HepG2 (cell line): ENCODE measurements around the gene EPN2. TPM values are rescaled to one million over a fixed set of nuclear protein-coding genes. Genes with fewer than 3 reads are reported as not detected.

ENCODE experiments used
- ATF7-NPFF ChIP-seq: sonication (generic); formaldehyde crosslinking; IDR thresholded peaks from 2 replicates; pipeline ENCODE4 v1.8.1; 2023; ENCODE audit warnings: mild to moderate bottlenecking, low read depth, missing genetic modification reagents, moderate library complexity
- BHLHE40 ChIP-seq: IDR thresholded peaks from 2 replicates; pipeline ENCODE4 v1.6.1; 2011; ENCODE audit warnings: low read length, improper control_type of control experiment
- GPN1 ChIP-seq: sonication (generic); formaldehyde crosslinking; IDR thresholded peaks from 2 replicates; pipeline ENCODE4 v1.5.1; 2020; ENCODE audit warnings: missing genetic modification reagents, borderline replicate concordance
- HMGA1 ChIP-seq: sonication (generic); formaldehyde crosslinking; conservative IDR thresholded peaks from 2 replicates; pipeline ENCODE4 v1.4.0; 2020; ENCODE audit warnings: missing genetic modification reagents
- KDM4B ChIP-seq: sonication (generic); formaldehyde crosslinking; IDR thresholded peaks from 2 replicates; pipeline ENCODE4 v1.4.0; 2020; ENCODE audit warnings: missing genetic modification reagents
- MXI1 ChIP-seq: IDR thresholded peaks from 3 replicates; pipeline ENCODE4 v1.6.1; 2012; ENCODE audit warnings: low read depth, low read length, inconsistent platforms, borderline replicate concordance
- NR2F1 ChIP-seq, 2 experiments: fragments of 450-650 bp in 1 of 2; formaldehyde crosslinking in 1 of 2; IDR thresholded peaks; 2 replicates each; pipeline versions ENCODE4 v1.5.0 to v1.6.1; 2016 to 2020; ENCODE audit warnings: mild to moderate bottlenecking in 1 of 2, missing compliant biosample characterization in 1 of 2, missing genetic modification reagents in 1 of 2, moderate library complexity in 1 of 2
- PAF1 ChIP-seq: IDR thresholded peaks from 2 replicates; pipeline ENCODE4 v1.6.1; 2016; ENCODE audit warnings: missing genetic modification reagents, missing compliant biosample characterization
- RNF2 ChIP-seq: fragments of 450-650 bp; conservative IDR thresholded peaks from 2 replicates; pipeline ENCODE4 v1.6.1; 2016; ENCODE audit warnings: low read depth
- SRF ChIP-seq: IDR thresholded peaks from 2 replicates; pipeline ENCODE4 v1.6.1; 2011; ENCODE audit warnings: mild to moderate bottlenecking, low read depth, low read length, moderate library complexity
- ZNF124 ChIP-seq: sonication (generic); formaldehyde crosslinking; IDR thresholded peaks from 2 replicates; pipeline ENCODE4 v1.4.0; 2020; ENCODE audit warnings: missing genetic modification reagents
- ZNF557 ChIP-seq: sonication (generic); formaldehyde crosslinking; IDR thresholded peaks from 2 replicates; pipeline ENCODE4 v1.4.0; 2020; ENCODE audit warnings: missing genetic modification reagents
- ZNF615 ChIP-seq: sonication (generic); formaldehyde crosslinking; IDR thresholded peaks from 2 replicates; pipeline ENCODE4 v1.5.0; 2020; ENCODE audit warnings: mild to moderate bottlenecking, missing genetic modification reagents, borderline replicate concordance
- ZNF660 ChIP-seq: sonication (generic); formaldehyde crosslinking; IDR thresholded peaks from 2 replicates; pipeline ENCODE4 v1.5.1; 2020; ENCODE audit warnings: mild to moderate bottlenecking, low read depth, missing genetic modification reagents, borderline replicate concordance
- polyA plus RNA-seq, 8 experiments: library from polyadenylated mRNA; depleted of rRNA in 3 of 8; stranded (reverse) in 7 of 8; unstranded in 1 of 8; fragments of >200 nt; fragmentation: Illumina TruSeq in 4 of 8; extraction: Trizol in 4 of 8; gene quantifications; 2 replicates each; pipeline versions ENCODE4 v1.2.1 to v1.2.3, GENCODE V29; 2011 to 2016; ENCODE audit warnings: low read depth in 4 of 8, missing spikeins in 1 of 8, mixed read lengths in 1 of 8; ENCODE audit not compliant: insufficient read depth in 1 of 8
- total RNA-seq, 5 experiments: library from RNA; depleted of rRNA; stranded (reverse); fragments of >200 nt; fragmentation: Illumina TruSeq; extraction: Trizol; gene quantifications; 2 replicates each; pipeline ENCODE4 v1.2.3, GENCODE V29; 2016; ENCODE audit warnings: low read depth in 1 of 5
- TF ChIP-seq, protein P1 (sequence below): sonication (generic); formaldehyde crosslinking; IDR thresholded peaks from 2 replicates; pipeline ENCODE4 v1.5.1; 2020; ENCODE audit warnings: missing genetic modification reagents, mild to moderate bottlenecking, borderline replicate concordance
- TF ChIP-seq, protein P2 (sequence below): sonication (generic); formaldehyde crosslinking; IDR thresholded peaks from 2 replicates; pipeline ENCODE4 v1.5.0; 2020; ENCODE audit warnings: missing genetic modification reagents
- TF ChIP-seq, protein P3 (sequence below): sonication (generic); formaldehyde crosslinking; conservative IDR thresholded peaks from 2 replicates; pipeline ENCODE4 v1.8.0; 2022; ENCODE audit warnings: missing genetic modification reagents
- TF ChIP-seq, protein P4 (sequence below): sonication (generic); formaldehyde crosslinking; IDR thresholded peaks from 2 replicates; pipeline ENCODE4 v1.4.0; 2020; ENCODE audit warnings: mild to moderate bottlenecking, missing genetic modification reagents, borderline replicate concordance
- TF ChIP-seq, protein P5 (sequence below): sonication (generic); formaldehyde crosslinking; IDR thresholded peaks from 2 replicates; pipeline ENCODE4 v1.5.0; 2020; ENCODE audit warnings: mild to moderate bottlenecking, missing genetic modification reagents, borderline replicate concordance

EPN2 gene
- total and polyA plus RNA-seq, 2 of the 13 experiments (the other 11 are each of a cell fraction or from before 2014, with no cell fraction given): 7.8 to 19.2 TPM

DNA sequence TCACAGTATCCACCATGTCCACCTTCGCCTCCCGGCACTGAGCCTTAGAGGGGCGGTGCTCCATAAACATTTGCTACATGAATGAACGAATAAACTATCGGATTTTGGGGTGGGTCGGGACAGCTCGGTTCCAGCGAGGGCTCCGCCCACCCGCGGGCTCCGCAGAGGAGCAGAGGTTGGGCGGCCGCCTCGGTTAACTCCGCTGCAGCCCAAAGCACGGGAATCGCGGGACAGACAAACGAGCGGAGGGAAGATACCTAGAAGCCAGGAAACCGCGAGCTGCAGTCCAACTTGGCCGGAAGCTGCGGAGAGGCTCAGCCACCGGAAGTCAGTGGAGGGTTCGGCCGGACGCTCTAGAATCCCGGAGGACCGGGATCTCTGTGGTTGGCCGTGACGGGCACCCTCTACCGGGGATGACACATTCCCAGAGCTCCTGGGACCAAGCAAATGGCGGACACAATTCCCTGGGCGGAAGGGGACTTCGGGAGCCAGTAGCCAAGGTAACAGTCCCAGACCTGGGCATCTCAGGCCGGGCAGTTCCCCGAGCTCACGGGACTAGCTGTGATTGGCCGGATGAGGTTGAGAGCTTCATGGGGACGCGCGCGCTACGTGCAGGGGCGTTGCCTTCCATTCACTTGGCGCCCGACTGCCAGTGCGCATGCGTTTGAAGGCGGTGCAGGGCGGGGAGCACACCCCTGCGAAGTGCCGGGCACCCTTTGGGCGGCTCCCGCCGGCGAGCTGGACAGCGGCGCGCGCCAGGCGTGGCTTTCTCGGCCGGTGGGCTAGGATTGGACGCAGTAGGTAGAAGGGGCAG lies 140.6 kb downstream of the EPN2 start (continued):
- TF ChIP-seq RNF2: no peak
- no peak for TF ChIP-seq PAF1 (CRISPR knock-in tag)
- peak; percentile 74; the same call in 1 of the 3 replicates for TF ChIP-seq MXI1
- TF ChIP-seq BHLHE40: peak; percentile 62
- no peak for TF ChIP-seq GPN1 (CRISPR knock-in tag)
- TF ChIP-seq NR2F1 (CRISPR knock-in tag; IDR thresholded peaks at IDR 0.05): no peak
- TF ChIP-seq, protein P1, sequence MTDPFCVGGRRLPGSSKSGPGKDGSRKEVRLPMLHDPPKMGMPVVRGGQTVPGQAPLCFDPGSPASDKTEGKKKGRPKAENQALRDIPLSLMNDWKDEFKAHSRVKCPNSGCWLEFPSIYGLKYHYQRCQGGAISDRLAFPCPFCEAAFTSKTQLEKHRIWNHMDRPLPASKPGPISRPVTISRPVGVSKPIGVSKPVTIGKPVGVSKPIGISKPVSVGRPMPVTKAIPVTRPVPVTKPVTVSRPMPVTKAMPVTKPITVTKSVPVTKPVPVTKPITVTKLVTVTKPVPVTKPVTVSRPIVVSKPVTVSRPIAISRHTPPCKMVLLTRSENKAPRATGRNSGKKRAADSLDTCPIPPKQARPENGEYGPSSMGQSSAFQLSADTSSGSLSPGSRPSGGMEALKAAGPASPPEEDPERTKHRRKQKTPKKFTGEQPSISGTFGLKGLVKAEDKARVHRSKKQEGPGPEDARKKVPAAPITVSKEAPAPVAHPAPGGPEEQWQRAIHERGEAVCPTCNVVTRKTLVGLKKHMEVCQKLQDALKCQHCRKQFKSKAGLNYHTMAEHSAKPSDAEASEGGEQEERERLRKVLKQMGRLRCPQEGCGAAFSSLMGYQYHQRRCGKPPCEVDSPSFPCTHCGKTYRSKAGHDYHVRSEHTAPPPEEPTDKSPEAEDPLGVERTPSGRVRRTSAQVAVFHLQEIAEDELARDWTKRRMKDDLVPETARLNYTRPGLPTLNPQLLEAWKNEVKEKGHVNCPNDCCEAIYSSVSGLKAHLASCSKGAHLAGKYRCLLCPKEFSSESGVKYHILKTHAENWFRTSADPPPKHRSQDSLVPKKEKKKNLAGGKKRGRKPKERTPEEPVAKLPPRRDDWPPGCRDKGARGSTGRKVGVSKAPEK (CRISPR knock-in tag): no peak
- TF ChIP-seq ZNF615 (CRISPR knock-in tag): 0 out of 2 replicates have a peak, but pooled peaks have one; percentile 57
- no peak for TF ChIP-seq SRF
- TF ChIP-seq, protein P2, sequence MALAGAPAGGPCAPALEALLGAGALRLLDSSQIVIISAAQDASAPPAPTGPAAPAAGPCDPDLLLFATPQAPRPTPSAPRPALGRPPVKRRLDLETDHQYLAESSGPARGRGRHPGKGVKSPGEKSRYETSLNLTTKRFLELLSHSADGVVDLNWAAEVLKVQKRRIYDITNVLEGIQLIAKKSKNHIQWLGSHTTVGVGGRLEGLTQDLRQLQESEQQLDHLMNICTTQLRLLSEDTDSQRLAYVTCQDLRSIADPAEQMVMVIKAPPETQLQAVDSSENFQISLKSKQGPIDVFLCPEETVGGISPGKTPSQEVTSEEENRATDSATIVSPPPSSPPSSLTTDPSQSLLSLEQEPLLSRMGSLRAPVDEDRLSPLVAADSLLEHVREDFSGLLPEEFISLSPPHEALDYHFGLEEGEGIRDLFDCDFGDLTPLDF (CRISPR knock-in tag): peak; percentile 67
- peak; percentile 34; the same call in 1 of the 2 replicates for TF ChIP-seq KDM4B (CRISPR knock-in tag)
- TF ChIP-seq ZNF124 (CRISPR knock-in tag): peak; percentile 32; the same call in 1 of the 2 replicates
- TF ChIP-seq ATF7-NPFF (CRISPR knock-in tag): no peak; the same call in none of the 2 replicates
- TF ChIP-seq, protein P3, sequence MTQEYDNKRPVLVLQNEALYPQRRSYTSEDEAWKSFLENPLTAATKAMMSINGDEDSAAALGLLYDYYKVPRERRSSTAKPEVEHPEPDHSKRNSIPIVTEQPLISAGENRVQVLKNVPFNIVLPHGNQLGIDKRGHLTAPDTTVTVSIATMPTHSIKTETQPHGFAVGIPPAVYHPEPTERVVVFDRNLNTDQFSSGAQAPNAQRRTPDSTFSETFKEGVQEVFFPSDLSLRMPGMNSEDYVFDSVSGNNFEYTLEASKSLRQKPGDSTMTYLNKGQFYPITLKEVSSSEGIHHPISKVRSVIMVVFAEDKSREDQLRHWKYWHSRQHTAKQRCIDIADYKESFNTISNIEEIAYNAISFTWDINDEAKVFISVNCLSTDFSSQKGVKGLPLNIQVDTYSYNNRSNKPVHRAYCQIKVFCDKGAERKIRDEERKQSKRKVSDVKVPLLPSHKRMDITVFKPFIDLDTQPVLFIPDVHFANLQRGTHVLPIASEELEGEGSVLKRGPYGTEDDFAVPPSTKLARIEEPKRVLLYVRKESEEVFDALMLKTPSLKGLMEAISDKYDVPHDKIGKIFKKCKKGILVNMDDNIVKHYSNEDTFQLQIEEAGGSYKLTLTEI (CRISPR knock-in tag): no peak
- TF ChIP-seq ZNF557 (CRISPR knock-in tag): 0 out of 2 replicates have a peak, but pooled peaks have one; percentile 37
- TF ChIP-seq, protein P4, sequence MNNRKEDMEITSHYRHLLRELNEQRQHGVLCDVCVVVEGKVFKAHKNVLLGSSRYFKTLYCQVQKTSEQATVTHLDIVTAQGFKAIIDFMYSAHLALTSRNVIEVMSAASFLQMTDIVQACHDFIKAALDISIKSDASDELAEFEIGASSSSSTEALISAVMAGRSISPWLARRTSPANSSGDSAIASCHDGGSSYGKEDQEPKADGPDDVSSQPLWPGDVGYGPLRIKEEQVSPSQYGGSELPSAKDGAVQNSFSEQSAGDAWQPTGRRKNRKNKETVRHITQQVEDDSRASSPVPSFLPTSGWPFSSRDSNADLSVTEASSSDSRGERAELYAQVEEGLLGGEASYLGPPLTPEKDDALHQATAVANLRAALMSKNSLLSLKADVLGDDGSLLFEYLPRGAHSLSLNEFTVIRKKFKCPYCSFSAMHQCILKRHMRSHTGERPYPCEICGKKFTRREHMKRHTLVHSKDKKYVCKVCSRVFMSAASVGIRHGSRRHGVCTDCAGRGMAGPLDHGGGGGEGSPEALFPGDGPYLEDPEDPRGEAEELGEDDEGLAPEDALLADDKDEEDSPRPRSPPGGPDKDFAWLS (CRISPR knock-in tag): no peak
- TF ChIP-seq ZNF660 (CRISPR knock-in tag): no peak
- TF ChIP-seq, protein P5, sequence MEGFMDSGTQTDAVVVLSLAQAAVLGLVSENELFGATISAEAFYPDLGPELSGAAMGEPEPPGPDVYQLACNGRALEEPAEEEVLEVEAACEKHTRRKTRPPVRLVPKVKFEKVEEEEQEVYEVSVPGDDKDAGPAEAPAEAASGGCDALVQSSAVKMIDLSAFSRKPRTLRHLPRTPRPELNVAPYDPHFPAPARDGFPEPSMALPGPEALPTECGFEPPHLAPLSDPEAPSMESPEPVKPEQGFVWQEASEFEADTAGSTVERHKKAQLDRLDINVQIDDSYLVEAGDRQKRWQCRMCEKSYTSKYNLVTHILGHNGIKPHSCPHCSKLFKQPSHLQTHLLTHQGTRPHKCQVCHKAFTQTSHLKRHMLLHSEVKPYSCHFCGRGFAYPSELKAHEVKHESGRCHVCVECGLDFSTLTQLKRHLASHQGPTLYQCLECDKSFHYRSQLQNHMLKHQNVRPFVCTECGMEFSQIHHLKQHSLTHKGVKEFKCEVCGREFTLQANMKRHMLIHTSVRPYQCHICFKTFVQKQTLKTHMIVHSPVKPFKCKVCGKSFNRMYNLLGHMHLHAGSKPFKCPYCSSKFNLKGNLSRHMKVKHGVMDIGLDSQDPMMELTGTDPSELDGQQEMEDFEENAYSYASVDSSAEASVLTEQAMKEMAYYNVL (CRISPR knock-in tag): 0 out of 2 replicates have a peak, but pooled peaks have one; percentile 33
- TF ChIP-seq HMGA1 (CRISPR knock-in tag): no peak
